Astrocyte (in vitro differentiated cells and primary cell): ENCODE measurements around the gene GTPBP3.

Experiments
- CTCF ChIP-seq: IDR thresholded peaks from 2 replicates; pipeline ENCODE4 v1.5.1; 2011; ENCODE audit warnings: low read depth, mild to moderate bottlenecking, inconsistent platforms, low read length, moderate library complexity; ENCODE audit not compliant: insufficient read depth
- EZH2 ChIP-seq: IDR thresholded peaks from 2 replicates; pipeline ENCODE4 v1.6.1; 2012; ENCODE audit warnings: mild to moderate bottlenecking, low read length, inconsistent platforms; ENCODE audit not compliant: insufficient read depth

- TF ChIP-seq CTCF (no peak), EZH2 (no peak)
Measured at GRCh38 chr19:17330262-17331044, 6.9 kb upstream of the GTPBP3 start.
